MV-4-11 (cell line): ENCODE measurements around the gene PRDM2.
A peak's percentile ranks its signal among the peaks of the same experiment; 100 is the strongest.

ENCODE experiments used
- DNase-seq: peaks from one replicate; lab custom pipeline; 2025; lab: John Stamatoyannopoulos, UW

Gene PRDM2

DNA sequence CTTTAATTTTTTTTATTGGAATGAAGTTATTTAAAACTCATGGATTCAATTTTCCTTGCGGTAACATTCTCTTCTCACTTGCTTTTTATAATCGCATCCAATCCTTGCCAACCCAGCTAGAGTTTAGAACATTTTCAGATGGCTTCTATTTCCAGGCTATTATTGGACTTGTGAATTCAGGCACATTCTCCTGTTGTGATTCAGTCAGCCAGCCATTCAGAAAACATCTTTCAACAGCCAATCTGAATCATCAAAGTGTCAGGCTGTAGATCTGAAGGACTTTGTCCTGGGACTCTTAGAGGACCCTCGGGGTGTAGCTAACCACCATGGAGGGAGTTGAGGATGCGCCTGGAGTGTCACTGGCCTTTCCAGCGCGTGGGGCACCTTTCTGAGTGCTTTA is 92.4 kb downstream of the PRDM2 start:
- DNase-seq = no peak

DNA sequence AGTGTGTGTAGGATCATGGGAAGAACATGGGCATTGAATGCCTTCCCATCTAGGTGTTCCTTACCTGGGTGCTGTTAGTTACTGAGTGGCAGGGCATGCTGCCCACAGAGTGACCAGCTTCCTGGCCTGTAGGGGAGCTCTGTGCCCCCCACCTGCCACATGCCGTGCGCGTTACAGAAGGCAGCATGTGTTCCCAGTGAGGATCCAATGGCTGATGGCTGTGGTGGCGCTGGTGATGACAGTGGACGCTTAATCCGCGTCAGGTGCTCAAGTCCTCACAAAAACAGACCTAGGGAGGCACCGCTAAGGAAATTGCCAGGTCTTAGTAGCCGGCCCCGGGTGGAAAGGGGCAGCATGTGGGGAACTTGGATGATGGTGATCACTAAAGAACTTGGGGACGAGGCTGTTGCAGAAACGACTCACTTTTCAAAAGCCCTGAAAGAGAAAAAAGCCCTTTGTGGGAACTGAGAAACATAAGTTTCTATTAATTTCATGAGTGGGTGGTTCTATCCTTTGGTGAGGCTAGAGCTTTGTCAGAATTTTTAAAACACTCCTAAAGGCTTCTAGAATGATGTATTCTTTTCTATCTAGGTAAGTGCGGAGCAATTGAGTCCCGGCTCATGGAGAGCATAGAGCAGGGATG is 93.2 kb downstream of the PRDM2 start:
- DNase-seq = no peak

DNA sequence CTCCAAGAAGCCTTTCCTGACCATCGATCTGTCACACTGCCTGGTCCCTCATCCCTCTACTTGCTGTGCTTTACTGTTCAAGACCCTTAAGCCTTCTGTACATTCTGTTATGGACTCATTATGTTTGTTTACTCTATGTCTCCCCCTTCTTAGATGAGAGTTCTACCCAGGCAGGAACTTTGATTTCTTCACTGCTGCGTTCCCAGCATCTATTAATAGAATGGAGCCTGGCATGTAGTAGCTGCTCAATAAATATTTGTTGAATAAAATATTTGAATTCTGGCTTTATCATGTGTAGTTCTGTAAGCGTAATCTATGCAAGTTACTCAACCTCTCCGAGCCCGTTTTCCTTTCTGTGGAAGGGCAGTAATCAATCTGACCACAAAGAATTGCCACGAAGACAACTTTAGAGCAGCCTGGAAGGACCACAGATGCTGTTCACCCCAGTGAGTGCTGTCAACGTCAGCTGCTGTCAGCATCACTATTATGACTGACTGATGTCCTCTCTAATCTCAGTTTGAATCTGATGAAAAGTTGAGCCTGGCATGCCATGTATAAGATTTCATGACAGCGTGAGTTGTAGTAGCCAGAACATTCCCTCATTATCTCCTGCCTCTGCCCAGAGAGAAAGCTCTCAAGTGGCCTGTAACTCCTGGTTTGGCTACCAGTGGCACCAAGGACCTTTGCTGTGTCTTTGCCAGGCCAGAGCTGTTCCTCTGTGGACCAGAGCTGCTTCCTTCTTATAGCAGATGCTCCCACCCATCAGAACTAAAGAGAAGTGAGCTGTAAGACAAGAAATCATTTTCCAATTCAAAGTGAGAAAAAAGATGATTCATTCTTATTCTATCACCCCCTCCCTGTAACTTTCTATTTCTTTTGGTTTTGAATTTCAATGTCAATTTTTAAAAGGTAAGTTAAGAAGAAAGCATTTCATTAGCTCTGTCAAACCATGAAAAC is 94.5 kb downstream of the PRDM2 start:
- no peak for DNase-seq

DNA sequence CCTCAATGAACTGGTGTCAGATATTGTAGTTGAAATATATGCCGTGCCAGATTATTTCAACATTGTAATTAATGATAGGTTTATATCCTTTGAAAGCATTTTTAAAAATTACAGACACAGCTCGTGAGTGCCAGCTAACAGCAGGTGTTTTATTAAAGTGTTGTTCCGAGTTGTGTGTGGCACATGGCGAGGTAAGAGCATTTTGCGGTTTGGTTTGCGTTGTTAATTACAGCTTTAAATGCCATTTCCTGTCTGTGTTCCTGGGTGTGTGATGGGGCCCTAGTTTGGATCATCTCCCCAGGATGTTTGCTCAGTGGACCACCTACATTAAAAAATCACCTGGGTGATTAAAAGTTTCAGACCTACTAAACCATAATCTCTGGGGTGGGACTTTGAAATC is 97.4 kb downstream of the PRDM2 start:
- no peak for DNase-seq

DNA sequence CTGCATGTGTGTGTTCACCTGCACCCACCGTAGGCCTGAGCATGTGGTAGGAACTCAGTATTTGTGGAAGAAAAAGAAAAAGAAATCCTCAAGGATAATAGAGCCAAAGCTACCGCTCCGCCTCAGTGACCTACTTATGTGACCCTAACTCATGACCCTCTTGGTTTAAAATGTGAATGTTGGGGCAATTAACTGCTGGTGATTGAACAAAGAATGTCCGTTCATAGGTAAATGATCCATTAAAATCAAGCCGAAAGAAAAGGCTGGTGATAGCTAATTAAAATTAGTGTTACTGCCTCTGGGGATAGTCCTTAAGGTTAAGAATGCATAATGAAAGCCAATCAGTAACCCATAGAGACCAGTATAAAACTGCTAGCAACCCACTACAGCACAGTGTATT is 98.1 kb downstream of the PRDM2 start:
- no peak for DNase-seq

DNA sequence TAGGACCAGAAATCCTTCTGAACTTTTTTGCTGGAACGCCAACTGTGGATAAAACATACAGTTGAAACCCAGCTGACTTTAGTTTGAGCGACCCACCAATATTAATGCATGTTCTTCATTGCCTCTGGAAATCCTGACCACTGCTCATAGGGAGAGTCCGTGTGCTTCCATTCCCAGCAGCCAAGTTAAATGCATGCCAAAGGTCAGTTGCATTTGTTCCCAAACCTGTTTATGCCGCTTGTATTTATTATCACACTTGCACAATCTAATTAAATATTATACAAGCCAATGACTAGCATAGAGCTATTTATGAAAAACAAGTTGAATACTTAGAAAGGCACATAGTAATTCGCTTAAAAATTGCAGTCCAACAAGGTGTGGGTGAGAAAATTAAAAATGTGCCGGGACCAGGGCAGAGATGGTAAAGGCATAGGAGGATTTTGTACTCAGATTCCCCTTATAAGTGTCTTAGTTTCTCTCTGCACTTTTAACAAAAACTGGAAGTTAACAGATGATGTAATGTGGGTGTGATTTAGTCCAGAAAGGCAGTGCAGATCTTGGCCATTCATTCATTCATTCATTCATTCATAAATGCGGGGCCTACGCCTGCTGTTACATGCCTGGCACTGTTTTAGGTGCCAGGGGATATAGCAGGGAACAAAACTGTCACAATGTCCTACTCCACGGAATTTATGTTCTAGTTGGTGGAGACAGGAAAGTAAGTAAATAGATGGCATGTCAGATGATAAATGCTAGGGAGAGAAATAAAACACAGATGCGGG is 99.7 kb downstream of the PRDM2 start:
- DNase-seq = no peak

DNA sequence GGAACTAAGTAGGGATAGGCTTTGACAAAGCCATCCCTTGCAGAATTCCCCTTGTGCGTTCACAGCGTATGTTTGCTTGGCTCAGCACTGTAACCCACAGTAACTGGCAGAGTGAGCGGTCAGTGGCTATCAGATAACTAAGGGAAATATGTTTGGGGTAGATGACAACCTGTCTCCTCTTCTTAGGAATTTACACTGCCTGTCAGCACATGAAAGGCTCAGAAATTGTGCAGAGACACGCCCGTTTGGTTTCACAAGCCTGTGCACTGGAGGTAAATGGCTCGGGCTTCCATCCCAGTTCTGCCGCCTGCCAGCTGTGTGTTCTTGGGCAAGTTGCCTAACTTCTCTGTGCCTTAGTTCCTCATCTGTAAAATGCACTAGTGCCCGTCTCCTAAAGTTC is 101.2 kb downstream of the PRDM2 start:
- no peak for DNase-seq

DNA sequence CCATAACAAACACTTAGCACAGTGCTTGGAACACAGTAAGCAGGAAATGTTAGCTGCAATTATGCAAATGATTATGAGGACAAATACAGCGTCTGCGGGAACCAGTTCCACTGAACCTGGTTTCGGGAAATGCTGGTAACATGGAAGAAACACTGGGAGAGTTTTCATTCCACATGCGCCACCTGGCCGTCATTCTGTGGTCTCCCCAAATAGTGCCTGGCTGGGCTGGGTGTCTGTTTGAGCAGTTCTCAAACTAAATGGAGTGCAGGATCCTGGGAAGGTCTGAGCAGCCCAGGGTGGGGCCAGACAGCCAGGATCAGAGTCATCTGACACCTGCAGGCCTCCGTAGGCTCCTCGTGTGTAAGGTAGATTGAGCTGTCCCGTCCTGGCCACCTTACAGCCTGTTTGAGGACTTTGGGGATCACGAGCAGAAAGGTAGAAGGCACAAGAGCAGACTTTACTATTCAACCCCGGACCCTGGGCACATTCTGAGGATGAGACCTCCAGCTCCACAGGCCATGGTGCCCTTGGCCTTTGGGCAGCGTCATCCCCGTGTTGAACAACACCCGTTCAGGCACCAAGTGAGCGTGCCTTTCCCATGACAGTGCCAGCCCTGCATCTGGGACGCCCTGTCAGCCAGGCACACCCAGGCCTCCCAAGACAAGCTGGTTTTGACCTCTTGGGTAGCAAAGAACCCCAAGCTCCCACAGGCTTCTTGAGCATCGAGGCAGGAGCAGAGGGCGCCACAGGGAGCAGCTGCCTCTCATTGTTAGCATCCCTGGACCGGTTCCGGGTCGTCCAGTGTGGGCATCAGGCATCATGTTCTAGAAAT is 101.9 kb downstream of the PRDM2 start:
- no peak for DNase-seq

DNA sequence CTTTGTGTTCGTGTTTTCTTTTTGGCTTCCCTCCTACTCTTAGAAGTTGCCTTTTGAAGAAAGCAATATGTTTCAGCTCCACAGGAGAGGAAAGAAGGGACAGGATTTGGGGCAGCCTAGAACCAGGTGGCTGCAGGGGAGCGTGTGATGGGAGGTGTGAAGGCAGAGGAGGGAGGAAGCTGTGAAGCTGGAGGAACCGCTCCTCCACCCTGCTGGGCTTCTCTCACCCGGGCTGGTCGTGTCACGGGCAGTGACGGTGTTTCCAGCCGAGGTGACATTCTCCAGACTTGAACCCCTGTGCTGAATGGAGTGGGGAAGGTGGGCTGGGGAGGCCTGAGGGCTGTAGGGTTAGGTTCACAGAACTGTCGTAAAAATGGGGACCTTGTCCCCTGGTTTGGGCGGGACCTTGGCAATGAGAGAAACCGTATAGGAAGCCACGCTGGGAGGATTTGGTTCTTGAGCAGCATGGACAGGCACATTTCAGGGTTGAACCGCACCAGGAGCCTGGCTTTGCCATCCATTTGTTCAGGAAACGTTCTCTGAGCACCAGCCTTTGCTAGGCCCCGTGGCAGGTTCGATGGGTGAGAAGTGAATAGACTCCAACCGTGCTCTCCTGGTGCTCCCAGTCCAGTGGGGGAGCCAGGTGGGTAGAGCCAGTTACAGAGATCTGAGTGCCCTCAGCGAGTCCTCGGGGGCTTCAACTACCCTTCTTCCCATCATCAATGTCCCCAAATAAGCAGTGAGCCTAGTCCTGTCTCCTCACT is 103.0 kb downstream of the PRDM2 start:
- no peak for DNase-seq

DNA sequence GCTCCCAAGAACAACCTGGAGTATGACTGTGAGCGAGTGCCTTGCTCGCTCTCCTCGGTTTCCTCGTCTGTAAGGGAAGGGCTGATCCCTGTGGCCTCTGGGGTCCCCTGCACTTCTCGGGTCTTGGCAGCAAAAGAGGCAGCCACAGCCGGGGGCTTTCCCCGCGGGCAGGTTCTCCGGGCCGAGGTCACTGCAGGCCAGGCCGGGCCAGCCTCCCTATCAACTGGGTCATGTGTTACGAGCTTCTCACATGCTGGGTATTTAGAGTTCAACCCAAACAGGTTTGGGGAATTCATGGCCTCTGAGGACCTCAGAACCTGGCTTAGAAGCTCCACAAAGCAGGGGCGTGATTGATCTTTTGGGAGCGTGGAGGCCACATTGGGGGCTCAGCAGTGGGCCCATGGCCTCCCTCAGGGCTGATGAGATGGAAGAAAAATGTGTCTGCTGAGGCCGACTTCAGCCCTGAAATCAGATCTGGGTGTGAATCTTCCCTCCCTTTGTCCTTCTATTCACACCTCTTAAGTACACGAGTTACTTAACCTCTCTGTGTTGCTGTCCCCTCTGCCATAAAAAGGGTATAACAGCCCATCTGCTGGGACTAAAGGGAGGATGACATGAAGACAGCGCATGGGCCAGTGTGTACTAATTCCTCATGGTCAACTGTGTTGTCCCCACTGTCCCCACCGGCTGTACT is 103.7 kb downstream of the PRDM2 start:
- no peak for DNase-seq

DNA sequence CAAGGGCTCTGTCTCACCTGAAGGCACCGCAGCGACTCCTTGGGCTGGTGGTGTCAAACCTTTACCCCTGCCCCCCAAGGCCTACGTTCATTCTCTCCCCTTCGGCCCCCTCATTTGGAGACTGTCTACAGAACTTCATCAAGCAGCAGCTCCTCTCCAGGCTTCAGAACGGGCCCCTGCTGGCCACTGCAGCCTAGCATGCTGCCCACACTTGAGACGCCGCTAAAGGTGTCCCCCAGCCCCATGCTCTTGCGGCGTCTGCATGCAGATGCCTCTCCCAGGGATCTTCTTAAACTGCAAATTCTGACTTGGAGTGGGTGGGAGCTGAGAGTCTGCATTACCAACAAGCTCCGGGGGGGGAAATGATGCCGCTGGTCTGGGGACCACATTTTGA is 104.2 kb downstream of the PRDM2 start:
- DNase-seq = no peak

DNA sequence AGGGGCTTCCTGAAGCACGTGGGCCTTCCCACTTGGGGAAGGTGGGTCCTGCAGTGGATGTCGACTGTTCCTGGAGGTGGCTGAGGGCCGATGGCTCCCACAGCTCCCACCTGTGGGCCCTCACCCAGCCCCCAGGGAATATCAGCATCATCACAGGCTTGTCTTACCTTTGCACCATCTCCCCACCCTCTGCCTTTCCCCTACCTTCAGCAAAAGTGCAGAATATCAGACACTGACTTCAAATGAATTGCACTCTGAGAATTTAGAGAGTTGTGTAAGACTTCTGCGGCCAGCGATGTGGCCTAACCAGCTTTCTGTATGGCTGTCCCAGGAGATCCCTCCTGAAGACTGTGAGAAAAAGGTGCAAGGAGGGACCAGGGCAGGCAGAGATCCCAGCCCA is 105.4 kb downstream of the PRDM2 start:
- DNase-seq = no peak

DNA sequence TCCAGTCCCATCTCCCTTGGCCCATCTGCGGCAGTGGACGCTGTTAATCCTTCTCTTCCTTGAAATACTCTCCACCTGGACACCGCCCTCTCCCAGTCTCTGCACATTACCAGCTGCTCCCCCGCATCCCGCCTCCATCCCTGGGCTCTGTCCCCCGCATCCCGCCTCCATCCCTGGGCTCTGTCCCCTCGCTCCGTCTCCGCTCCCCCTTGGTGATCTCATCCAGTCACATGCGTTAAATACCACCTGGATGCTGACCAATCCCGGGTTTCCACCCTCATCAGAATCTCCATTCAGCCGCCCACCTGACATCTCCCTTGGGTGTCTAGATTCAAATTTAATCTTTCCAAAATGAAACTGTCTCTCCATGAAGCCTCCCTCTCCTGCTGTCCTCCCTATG is 106.1 kb downstream of the PRDM2 start:
- DNase-seq = no peak

DNA sequence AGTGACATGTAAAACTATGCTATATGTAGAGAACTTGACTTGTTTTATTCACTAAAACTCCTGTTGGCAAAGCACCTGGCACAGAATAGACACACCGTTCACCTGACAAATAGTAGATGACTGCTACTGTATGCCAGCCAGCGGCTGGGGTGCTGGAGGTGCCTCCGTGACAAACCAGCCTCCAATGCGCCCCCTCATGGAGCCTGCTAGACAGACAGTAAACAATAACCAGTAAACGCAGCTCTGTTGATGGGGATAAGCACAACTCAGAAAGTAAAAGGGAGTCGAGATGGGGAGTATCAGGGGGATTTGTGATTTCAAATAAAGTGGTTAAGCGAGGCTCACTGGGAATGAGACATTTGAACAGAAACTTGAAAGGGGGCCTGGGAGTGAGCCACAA is 107.2 kb downstream of the PRDM2 start:
- DNase-seq = peak; percentile 7

DNA sequence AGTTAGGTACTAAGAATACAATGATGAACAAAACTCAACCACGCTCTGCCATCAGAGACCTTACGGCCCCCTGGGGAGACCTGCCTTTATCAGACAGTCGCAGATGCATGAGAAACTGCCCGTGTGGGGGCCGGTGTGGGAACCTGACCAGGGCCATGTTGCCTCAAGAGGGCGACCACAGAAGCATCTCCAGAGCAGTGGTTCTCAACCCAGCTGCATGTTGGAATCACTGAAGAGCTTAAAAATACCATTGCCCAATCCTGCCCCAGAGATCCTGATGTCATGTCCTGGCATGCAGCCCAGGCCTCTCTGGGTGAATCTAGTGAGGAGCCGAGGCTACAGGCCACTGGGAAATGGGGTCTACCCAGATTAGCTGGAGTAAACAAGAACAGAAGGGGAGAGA is 108.7 kb downstream of the PRDM2 start:
- no peak for DNase-seq

DNA sequence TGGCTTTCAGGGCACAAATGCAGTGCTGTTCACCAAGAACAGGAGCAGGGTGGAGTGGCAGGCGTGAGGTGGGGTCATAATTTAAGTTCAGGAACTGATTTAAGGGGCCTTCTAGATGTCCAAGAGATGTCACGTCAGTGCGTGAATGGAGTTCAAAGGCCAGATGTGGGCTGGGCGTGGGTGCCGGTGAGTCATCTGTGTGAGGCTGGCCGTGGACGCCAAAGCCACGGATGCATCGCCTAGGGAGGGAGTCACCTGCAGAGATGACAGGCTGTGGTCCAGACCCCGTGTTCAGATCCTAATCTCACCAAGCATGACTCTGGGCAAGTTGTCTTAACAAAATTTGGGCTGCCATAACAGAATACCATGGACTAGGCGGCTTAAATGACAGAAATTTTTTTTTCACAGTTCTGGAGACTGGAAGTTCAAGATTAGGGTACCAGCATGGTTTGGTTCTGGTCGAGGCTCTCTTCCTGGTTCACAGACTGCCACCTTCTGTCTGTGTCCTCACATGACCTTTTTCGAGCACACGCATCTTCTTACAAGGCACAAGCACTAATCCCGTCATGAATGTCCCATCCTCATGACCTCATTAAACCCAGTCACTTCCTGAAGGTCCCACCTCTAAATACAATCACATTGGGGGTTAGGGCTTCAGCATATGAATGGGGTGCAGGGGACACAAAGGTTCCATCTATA is 109.6 kb downstream of the PRDM2 start:
- no peak for DNase-seq

DNA sequence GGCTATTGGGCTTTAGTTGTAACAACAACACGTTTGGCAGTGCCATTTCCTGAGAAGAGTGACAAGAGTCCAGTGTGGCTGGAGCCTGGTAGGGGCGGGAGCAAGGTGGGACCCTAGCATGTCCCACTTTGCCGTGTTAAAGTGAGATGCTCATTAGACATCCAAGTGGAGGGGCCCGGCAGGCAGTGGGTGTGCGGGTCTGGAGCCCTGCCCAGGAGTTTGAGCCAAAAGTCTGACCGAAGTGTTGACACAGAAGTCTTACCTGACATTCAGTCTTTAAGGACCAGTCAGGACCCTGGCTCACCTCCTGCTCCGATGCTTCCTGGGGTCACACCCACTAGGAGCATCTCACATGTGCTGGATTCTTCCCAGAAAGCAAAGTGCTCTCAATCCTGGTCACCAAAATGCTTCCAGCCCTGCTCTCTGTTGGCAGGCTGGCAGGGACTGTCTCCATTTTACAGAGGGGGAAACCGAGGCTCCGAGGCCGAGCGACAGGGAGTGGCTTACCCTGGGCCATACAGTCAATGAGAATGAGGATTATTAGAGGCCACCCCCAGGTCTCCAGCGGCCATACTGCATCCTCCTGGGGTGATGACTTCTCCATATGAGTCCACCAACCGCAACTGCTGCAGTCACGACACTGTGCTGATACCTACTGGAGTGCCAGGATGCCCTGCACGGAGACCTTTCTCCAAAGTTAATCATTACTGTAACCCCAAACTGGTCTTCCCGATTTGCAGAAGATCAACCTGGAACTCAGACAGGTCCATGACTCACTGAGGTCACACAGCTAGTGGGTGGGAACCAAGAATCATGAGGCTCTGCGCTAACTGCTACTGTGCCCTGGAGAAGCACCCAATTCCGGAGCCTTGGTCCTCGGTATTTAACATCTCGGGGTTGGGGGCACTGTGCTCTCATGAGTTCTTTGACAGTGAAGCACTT is 112.7 kb downstream of the PRDM2 start:
- no peak for DNase-seq

DNA sequence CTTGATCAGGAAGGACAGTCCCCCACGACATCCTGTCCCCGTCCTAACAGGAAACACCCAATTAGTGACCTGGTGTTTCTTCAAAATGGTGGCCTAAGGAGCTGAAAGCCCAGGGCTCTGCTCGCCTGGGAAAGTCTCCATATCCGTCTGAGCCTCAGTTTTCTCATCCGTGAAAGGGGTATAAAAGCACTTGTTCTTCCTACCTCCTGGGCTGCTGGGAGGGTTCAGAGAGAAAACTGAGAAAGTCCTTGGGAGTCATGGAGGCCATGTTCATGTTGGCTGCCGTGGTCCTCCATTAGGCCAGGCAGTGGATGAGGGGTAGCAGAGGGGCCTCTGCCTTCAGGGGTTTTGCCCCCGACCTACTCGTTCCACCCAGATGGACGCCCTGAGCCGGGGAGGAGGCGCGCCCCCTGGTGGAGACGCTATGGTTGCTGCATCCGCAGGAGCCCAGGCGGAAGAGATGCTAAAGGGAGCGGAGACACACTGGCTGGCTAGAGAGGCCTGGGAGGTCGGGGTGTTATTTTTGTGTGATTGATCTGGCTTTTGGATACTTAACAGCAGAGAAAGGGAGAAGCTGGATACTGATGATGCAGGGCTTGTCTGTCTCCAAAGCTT is 113.5 kb downstream of the PRDM2 start:
- no peak for DNase-seq
